ENCODE data around the gene TACC2. TPM values are rescaled to one million over a fixed set of nuclear protein-coding genes. Genes with fewer than 3 reads are reported as not detected.

The TACC2 gene
- total and polyA plus RNA-seq, 8 donors, result 17.9 to 43.6 (median 23.6) TPM

GRCh38 chr10:122210481-122211265 is 221.7 kb downstream of the TACC2 start:
- Histone ChIP-seq H3K27ac (no peak overlapping the region), H3K4me3 (no peak overlapping the region), H3K36me3 (peaks cover 0 to 9% (median 0%) of the 10 kb centered on the region in 3 donors), H3K9me3 (no peaks in the 10 kb centered on the region), H3K4me1 (no peaks in the 10 kb centered on the region), H3K27me3 (no peaks in the 10 kb centered on the region)
- intact Hi-C loops (cut with DNase I), result no loop called here
- 95 to 96% methylated on average over 30 of the region's 30 CpGs for WGBS, 2 donors
- FAIRE-seq (no peak), ATAC-seq (no peak), DNase-seq (no peak)
- TF ChIP-seq CTCF (IDR thresholded peaks at IDR 0.05), result no peak

DNA sequence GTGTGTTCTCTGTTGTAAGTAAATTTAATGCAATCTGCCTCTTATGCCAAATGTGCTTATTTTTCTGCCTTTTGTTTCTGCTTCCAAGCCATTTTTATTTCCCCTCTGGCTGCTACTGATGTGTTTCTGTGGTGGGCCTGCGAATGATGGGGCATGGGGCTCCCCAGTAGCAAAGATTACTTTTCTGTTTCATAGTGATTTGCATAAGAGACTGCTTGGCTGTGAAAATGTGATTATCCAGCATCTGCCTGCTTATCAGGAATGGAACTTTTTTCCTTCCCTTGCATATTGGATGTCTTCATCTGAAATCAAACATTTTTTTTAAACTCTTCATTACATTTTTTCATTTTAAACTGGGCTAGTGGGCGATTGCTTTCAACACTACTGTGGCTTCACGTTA is 224.4 kb downstream of the TACC2 start:
- no peak overlapping the region for H3K27ac ChIP-seq
- no peaks in the 10 kb centered on the region for H3K9me3 ChIP-seq
- FAIRE-seq (no peak), ATAC-seq (no peak), DNase-seq (no peak)
- TF ChIP-seq CTCF (IDR thresholded peaks at IDR 0.05), result no peak
- H3K27me3 ChIP-seq, result no peaks in the 10 kb centered on the region
- no peak overlapping the region for H3K4me3 ChIP-seq
- H3K36me3 ChIP-seq, result peaks cover 0 to 9% (median 0%) of the 10 kb centered on the region in 3 donors
- intact Hi-C loops (cut with DNase I), result no loop called here
- WGBS, 2 donors, result 85 to 89% methylated on average over 3 of the region's 3 CpGs
- no peaks in the 10 kb centered on the region for H3K4me1 ChIP-seq

DNA sequence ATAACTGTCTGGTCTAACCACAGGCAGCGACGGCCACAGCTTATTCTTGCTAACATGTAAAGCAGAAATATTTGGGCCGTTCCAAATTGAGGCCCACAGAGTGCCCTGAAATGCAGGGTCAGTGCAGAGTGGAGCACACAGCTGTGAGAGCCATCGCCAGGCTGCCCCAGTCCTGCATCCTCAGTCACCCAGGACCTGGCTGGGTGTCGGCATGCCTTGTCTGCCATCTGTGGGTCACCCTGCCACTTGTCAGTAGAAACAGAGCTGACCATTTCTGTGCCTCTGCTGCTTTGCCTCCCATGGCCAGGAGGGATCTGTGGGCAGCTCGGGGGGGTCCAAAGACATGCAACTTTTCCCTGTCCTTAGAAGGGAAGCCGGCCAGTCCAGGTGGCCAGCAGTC is 224.8 kb downstream of the TACC2 start:
- 87 to 91% methylated on average over 7 of the region's 7 CpGs for WGBS, 2 donors
- ATAC-seq, result peak in 1 of 4 donors; percentile 23

DNA sequence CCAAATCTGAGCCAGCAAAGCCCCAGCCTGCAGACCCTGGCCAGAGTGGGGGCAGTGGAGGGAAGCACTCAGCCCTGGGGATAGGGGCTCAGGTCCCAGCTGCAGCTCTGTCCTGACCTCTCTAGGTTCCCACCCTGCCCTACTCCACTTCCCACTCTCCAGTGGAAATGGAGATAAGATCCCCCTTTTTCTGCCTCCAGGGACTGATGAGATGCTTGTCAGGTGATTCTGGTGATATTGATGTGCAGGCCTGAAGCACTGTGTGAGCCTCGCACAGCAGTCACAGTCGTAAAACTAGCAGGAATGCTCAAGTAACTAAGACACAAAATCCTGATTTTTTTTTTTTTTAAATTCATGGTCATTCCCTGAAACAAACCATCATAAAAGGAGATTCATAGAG is 227.1 kb downstream of the TACC2 start:
- no peak overlapping the region for H3K4me3 ChIP-seq
- no peak for DNase-seq
- H3K9me3 ChIP-seq, result no peaks in the 10 kb centered on the region
- ATAC-seq, result no peak
- no peak for FAIRE-seq
- no peaks in the 10 kb centered on the region for H3K4me1 ChIP-seq
- H3K27me3 ChIP-seq, result no peaks in the 10 kb centered on the region
- intact Hi-C loops (cut with DNase I), result no loop called here
- TF ChIP-seq CTCF (IDR thresholded peaks at IDR 0.05), result no peak
- WGBS, 2 donors, result 95% methylated on average over 2 of the region's 2 CpGs
- peaks cover 0 to 15% (median 0%) of the 10 kb centered on the region in 3 donors for H3K36me3 ChIP-seq
- H3K27ac ChIP-seq, result no peak overlapping the region

More for the DNA sequence above, 224.8 kb downstream of the TACC2 start:
- no peak for TF ChIP-seq CTCF (IDR thresholded peaks at IDR 0.05)
- Histone ChIP-seq H3K27ac (no peak overlapping the region), H3K36me3 (peaks cover 0 to 9% (median 0%) of the 10 kb centered on the region in 3 donors), H3K4me1 (no peaks in the 10 kb centered on the region), H3K9me3 (no peaks in the 10 kb centered on the region), H3K27me3 (no peaks in the 10 kb centered on the region), H3K4me3 (no peak overlapping the region)
- intact Hi-C loops (cut with DNase I), result no loop called here
- FAIRE-seq (no peak), DNase-seq (no peak)

GRCh38 chr10:122219340-122219739 is 230.4 kb downstream of the TACC2 start:
- DNase-seq, result no peak
- no peak for TF ChIP-seq CTCF (IDR thresholded peaks at IDR 0.05)
- WGBS, 2 donors, result 95 to 97% methylated on average over 6 of the region's 6 CpGs
- H3K27ac ChIP-seq, result no peak overlapping the region
- H3K4me1 ChIP-seq, result no peaks in the 10 kb centered on the region
- no peak for ATAC-seq
- H3K4me3 ChIP-seq, result no peak overlapping the region
- no peak for FAIRE-seq
- peaks cover 0 to 8% (median 0%) of the 10 kb centered on the region in 3 donors for H3K36me3 ChIP-seq
- intact Hi-C loops (cut with DNase I), result no loop called here
- H3K9me3 ChIP-seq, result no peaks in the 10 kb centered on the region
- no peaks in the 10 kb centered on the region for H3K27me3 ChIP-seq

All from pancreas (tissue), 10 donors.